ENCODE results near the gene ZNF622. TPM values are rescaled to one million over a fixed set of nuclear protein-coding genes. Genes with fewer than 3 reads are reported as not detected.

ZNF622 gene
- total RNA-seq, 4 donors from 2014 or later = 20.6 to 40.7 (median 25.9) TPM

Other genes starting within 250 kb of the ZNF622 start
- gene RETREG1, start 151.2 kb upstream of the ZNF622 start, total RNA-seq = 10 to 100 TPM; 22.5 to 73.3 (median 43.6) TPM